H9 (cell line): Measurements from ENCODE around the gene RASL10A. TPM values are rescaled to one million over a fixed set of nuclear protein-coding genes. Genes with fewer than 3 reads are reported as not detected.

Experiments
- DNase-seq: peaks from one replicate; pipeline ENCODE4 v3.0.0-alpha.2; 2017
- H2AFZ ChIP-seq: one replicate; pipeline ENCODE4 v1.6.1; 2013; ENCODE audit warnings: mild to moderate bottlenecking, low read length, control low read depth, moderate library complexity
- H2AK5ac ChIP-seq: 2 replicates; pipeline ENCODE4 v1.6.1; 2013; ENCODE audit warnings: low read length, control low read depth, mixed read lengths; ENCODE audit not compliant: insufficient read length
- H2BK120ac ChIP-seq: one replicate; pipeline ENCODE4 v1.6.1; 2013; ENCODE audit warnings: low read depth, mild to moderate bottlenecking, low read length, control low read depth, inconsistent platforms; ENCODE audit not compliant: poor library complexity, severe bottlenecking
- H2BK12ac ChIP-seq: 2 replicates; pipeline ENCODE4 v1.6.1; 2013; ENCODE audit warnings: low read length, control low read depth, mixed read lengths, low read depth; ENCODE audit not compliant: insufficient read length
- H2BK15ac ChIP-seq: 2 replicates; pipeline ENCODE4 v1.6.1; 2013; ENCODE audit warnings: low read depth, low read length, control low read depth
- H2BK20ac ChIP-seq: one replicate; pipeline ENCODE4 v1.6.1; 2013; ENCODE audit warnings: low read depth, mild to moderate bottlenecking, low read length, control low read depth, inconsistent platforms; ENCODE audit not compliant: poor library complexity, severe bottlenecking
- H2BK5ac ChIP-seq: 2 replicates; pipeline ENCODE4 v1.6.1; 2013; ENCODE audit warnings: low read length, control low read depth, mixed read lengths; ENCODE audit not compliant: insufficient read length
- H3K14ac ChIP-seq: 2 replicates; pipeline ENCODE4 v1.6.1; 2013; ENCODE audit warnings: low read length, control low read depth; ENCODE audit not compliant: insufficient read depth
- H3K18ac ChIP-seq: 2 replicates; pipeline ENCODE4 v1.6.1; 2013; ENCODE audit warnings: low read depth, mild to moderate bottlenecking, mixed read lengths, low read length, control low read depth; ENCODE audit not compliant: insufficient read length
- H3K23ac ChIP-seq: 2 replicates; pipeline ENCODE4 v1.6.1; 2013; ENCODE audit warnings: low read length, control low read depth, mixed read lengths, low read depth; ENCODE audit not compliant: insufficient read length
- H3K23me2 ChIP-seq: 2 replicates; pipeline ENCODE4 v1.6.1; 2013; ENCODE audit warnings: low read depth, mild to moderate bottlenecking, mixed read lengths, low read length, control low read depth; ENCODE audit not compliant: insufficient read length, poor library complexity, severe bottlenecking
- H3K27ac ChIP-seq: 2 replicates; pipeline ENCODE4 v1.5.1; 2013; ENCODE audit warnings: low read length, control low read depth, mixed read lengths, low read depth; ENCODE audit not compliant: insufficient read length
- H3K27me3 ChIP-seq: 2 replicates; pipeline ENCODE4 v1.6.1; 2013; ENCODE audit warnings: low read length, control low read depth, inconsistent platforms; ENCODE audit not compliant: insufficient read depth
- H3K4ac ChIP-seq: 2 replicates; pipeline ENCODE4 v1.6.1; 2013; ENCODE audit warnings: low read depth, mild to moderate bottlenecking, control low read depth, inconsistent platforms, low read length, moderate library complexity
- H3K4me1 ChIP-seq: 2 replicates; pipeline ENCODE4 v1.6.1; 2013; ENCODE audit warnings: low read length, control low read depth, inconsistent platforms; ENCODE audit not compliant: insufficient read depth
- H3K4me2 ChIP-seq: 2 replicates; pipeline ENCODE4 v1.6.1; 2013; ENCODE audit warnings: low read length, control low read depth, mixed read lengths; ENCODE audit not compliant: insufficient read length, insufficient read depth
- H3K56ac ChIP-seq: 2 replicates; pipeline ENCODE4 v1.6.1; 2013; ENCODE audit warnings: low read depth, mild to moderate bottlenecking, mixed read lengths, low read length, control low read depth; ENCODE audit not compliant: insufficient read length
- H3K79me1 ChIP-seq: 2 replicates; pipeline ENCODE4 v1.6.1; 2013; ENCODE audit warnings: low read depth, mild to moderate bottlenecking, moderate library complexity, low read length, control low read depth, inconsistent platforms; ENCODE audit not compliant: insufficient read depth, poor library complexity, severe bottlenecking
- H3K79me2 ChIP-seq: 2 replicates; pipeline ENCODE4 v1.6.1; 2013; ENCODE audit warnings: low read length, control low read depth, inconsistent platforms; ENCODE audit not compliant: insufficient read depth
- H3K9ac ChIP-seq: 2 replicates; pipeline ENCODE4 v1.6.1; 2013; ENCODE audit warnings: low read length, control low read depth, mixed read lengths; ENCODE audit not compliant: insufficient read length; ENCODE audit errors: extremely low read depth
- H3K9me3 ChIP-seq: one replicate; pipeline ENCODE4 v1.6.1; 2013; ENCODE audit warnings: low read depth, low read length, inconsistent platforms; ENCODE audit not compliant: control insufficient read depth
- H3T11ph ChIP-seq: one replicate; pipeline ENCODE4 v1.6.1; 2013; ENCODE audit warnings: mild to moderate bottlenecking, low read length, control low read depth, inconsistent platforms
- H4K20me1 ChIP-seq: one replicate; pipeline ENCODE4 v1.6.1; 2013; ENCODE audit not compliant: control insufficient read depth, insufficient read length, insufficient read depth
- H4K5ac ChIP-seq: 2 replicates; pipeline ENCODE4 v1.6.1; 2013; ENCODE audit warnings: low read depth, mild to moderate bottlenecking, mixed read lengths, low read length, control low read depth; ENCODE audit not compliant: insufficient read length
- H4K8ac ChIP-seq: replicated peaks from 2 replicates; pipeline ENCODE4 v1.6.1; 2013; ENCODE audit warnings: low read length, control low read depth, mixed read lengths, low read depth; ENCODE audit not compliant: insufficient read length
- H4K91ac ChIP-seq: 2 replicates; pipeline ENCODE4 v1.6.1; 2013; ENCODE audit warnings: low read depth, mild to moderate bottlenecking, moderate library complexity, mixed read lengths, low read length, control low read depth; ENCODE audit not compliant: insufficient read length
- H3K27ac Mint-ChIP-seq, 3 experiments: 2 replicates in 2 of 3; 3 replicates in 1 of 3; pipeline ENCODE4 v1.8.0; 2020 to 2021; ENCODE audit warnings: mixed read lengths in 3 of 3, mild to moderate bottlenecking in 1 of 3, moderate library complexity in 1 of 3
- H3K27me3 Mint-ChIP-seq: 2 replicates; pipeline ENCODE4 v1.8.0; 2021; ENCODE audit warnings: low read depth, mild to moderate bottlenecking, moderate library complexity, mixed read lengths
- H3K36me3 Mint-ChIP-seq, 3 experiments: 2 replicates in 2 of 3; 3 replicates in 1 of 3; pipeline ENCODE4 v1.8.0; 2020 to 2021; ENCODE audit warnings: low read depth in 3 of 3, mixed read lengths in 3 of 3; ENCODE audit not compliant: insufficient read depth in 1 of 3
- H3K4me1 Mint-ChIP-seq, 2 experiments: 2 replicates each; pipeline ENCODE4 v1.8.0; 2020; ENCODE audit warnings: mixed read lengths in 2 of 2
- H3K4me3 Mint-ChIP-seq, 2 experiments: 2 replicates in 1 of 2; 3 replicates in 1 of 2; pipeline ENCODE4 v1.8.0; 2020 to 2021; ENCODE audit warnings: mild to moderate bottlenecking in 2 of 2, mixed read lengths in 2 of 2, moderate library complexity in 1 of 2
- H3K9me3 Mint-ChIP-seq, 2 experiments: 2 replicates in 1 of 2; 3 replicates in 1 of 2; pipeline ENCODE4 v1.8.0; 2020; ENCODE audit warnings: mild to moderate bottlenecking in 2 of 2, mixed read lengths in 2 of 2, moderate library complexity in 1 of 2
- CTCF ChIP-seq: fragments of 200-600 bp; sonication (generic); conservative IDR thresholded peaks from 3 replicates; pipeline ENCODE4 v1.8.0; 2021; ENCODE audit warnings: antibody characterized with exemption, mild to moderate bottlenecking
- WGBS: extraction: QIAGEN DNeasy Blood & Tissue Kit; methylation state at CpG from one replicate; pipeline ENCODE4 v1.1.7; 2013; ENCODE audit warnings: missing lambda C conversion rate, low lambda C conversion rate, mixed read lengths; ENCODE audit not compliant: insufficient read length; ENCODE audit errors: extremely low coverage; 5-methylcytosine and 5-hydroxymethylcytosine counted together
- total RNA-seq: library from RNA; stranded (reverse); gene quantifications from 2 replicates; pipeline ENCODE4 v1.2.1, GENCODE V29; 2021

The RASL10A gene
- total RNA-seq, 1 experiment from 2014 or later: 0.90 TPM

- Histone ChIP-seq H4K8ac (no peak overlapping the region), H3K14ac (no peak overlapping the region), H2BK5ac (no peak overlapping the region), H2BK20ac (no peak overlapping the region), H2AK5ac (no peak overlapping the region), H3K4ac (no peak overlapping the region), H3T11ph (no peak overlapping the region), H4K20me1 (peaks cover 3% of the 10 kb centered on the region), H2BK15ac (no peak overlapping the region), H3K9ac (no peak overlapping the region), H4K91ac (no peak overlapping the region), H3K4me1 (no peaks in the 10 kb centered on the region), H3K56ac (no peak overlapping the region), H3K9me3 (no peaks in the 10 kb centered on the region), H3K79me2 (no peaks in the 10 kb centered on the region), H3K18ac (no peak overlapping the region), H3K23me2 (no peaks in the 10 kb centered on the region), H3K79me1 (no peaks in the 10 kb centered on the region), H2BK12ac (no peak overlapping the region), H3K27me3 (no peaks in the 10 kb centered on the region), H4K5ac (no peak overlapping the region), H3K23ac (no peak overlapping the region), H3K4me2 (no peak overlapping the region), H2BK120ac (no peak overlapping the region), H3K27ac (no peak overlapping the region), H2AFZ (no peak overlapping the region)
- peaks cover 3 to 39% (median 30%) of the 10 kb centered on the region in 3 experiments; a peak in 6 of 7 replicates for H3K36me3 Mint-ChIP-seq
- WGBS: no CpG with 5 or more reads among the region's 19 CpGs
- H3K9me3 Mint-ChIP-seq: no peaks in the 10 kb centered on the region
- no peak for TF ChIP-seq CTCF
- H3K4me3 Mint-ChIP-seq: no peak overlapping the region
- no peaks in the 10 kb centered on the region for H3K27me3 Mint-ChIP-seq
- peaks cover 2 to 3% of the 10 kb centered on the region in 2 experiments; a peak in 2 of 4 replicates for H3K4me1 Mint-ChIP-seq
- no peak for DNase-seq
- H3K27ac Mint-ChIP-seq: no peak overlapping the region; a peak in 1 of 7 replicates
These were observed 14.8 kb upstream of the RASL10A start for GRCh38 chr22:29330291-29330690.
